Parietal lobe (tissue), 1 donor: Measurements from ENCODE around the gene KCNA2. TPM values are rescaled to one million over a fixed set of nuclear protein-coding genes. Genes with fewer than 3 reads are reported as not detected.

Experiments used
- total RNA-seq: library from RNA; depleted of rRNA; stranded (reverse); fragments of >200 nt; gene quantifications from one replicate; pipeline ENCODE4 v1.2.3, GENCODE V29; 2014

Gene KCNA2
- total RNA-seq, result 8.8 TPM

DNA sequence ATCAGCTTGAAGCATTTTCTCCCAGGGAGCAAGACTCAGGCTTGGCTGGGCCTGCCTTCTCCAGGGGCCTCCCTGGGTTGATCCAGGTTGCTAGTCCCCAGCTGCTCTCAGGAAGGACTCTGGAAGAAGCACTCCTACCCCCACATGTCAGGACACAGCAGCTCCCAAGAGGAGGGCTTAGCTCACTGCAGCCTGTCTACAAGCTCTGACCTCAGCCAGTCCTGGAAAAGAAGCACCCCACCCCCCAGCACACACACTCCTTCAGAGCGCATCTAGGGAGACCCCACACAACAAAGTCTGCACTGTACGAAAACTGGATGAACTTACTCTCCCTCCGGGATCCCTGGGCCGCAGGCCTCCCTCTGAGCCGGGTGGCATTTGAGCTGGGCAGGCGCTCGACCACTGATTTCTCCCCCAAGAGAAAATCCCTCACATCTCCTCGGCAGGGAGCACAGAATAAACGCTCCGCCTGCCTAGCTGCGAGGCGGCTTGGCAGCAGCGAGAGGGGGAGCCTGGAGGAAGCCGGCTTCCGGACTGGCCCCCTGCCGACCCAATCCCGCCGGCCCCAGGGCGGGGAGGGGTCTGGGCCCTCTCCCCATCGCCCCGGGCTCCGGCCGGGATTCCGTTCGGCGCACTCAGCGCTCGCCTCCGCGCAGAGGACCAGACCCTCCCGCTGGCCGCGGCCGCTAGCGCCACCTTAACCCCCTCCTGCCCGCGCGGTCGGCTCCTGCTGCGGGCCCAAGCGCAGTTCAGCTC lies at the start of gene KCNA2:
Gene KCNA2 (minus strand): TSS at position 458 of the 756 bp plus-strand sequence. CDS start 1,576 bp downstream, outside the sequence.

Other genes with a start within 250 kb of the KCNA2 start
- 4.7 TPM for gene SLC16A4, start 215.3 kb downstream of the KCNA2 start, total RNA-seq
- gene LAMTOR5, start 198.7 kb downstream of the KCNA2 start, total RNA-seq, result 30.0 TPM
- not detected for gene PROK1, start 155.2 kb downstream of the KCNA2 start, total RNA-seq
- not detected for gene KCNA10, start 87.2 kb downstream of the KCNA2 start, total RNA-seq
- 36.0 TPM for gene KCNA3, start 68.6 kb upstream of the KCNA2 start, total RNA-seq